Breast epithelium (tissue), 3 donors: ENCODE results near the gene PRLR.

Experiments used
- POLR2A ChIP-seq: fragments of 450-650 bp; IDR thresholded peaks from one replicate; pipeline ENCODE4 v1.6.1; 2016; ENCODE audit warnings: antibody characterized with exemption, mild to moderate bottlenecking, moderate library complexity
- POLR2AphosphoS5 ChIP-seq, 3 donors: sonication (generic); formaldehyde crosslinking; IDR thresholded peaks; one replicate each; pipeline ENCODE4 v1.6.1; 2017; ENCODE audit warnings: antibody characterized with exemption in 3 of 3
- TF ChIP-seq, protein P1 (sequence below), 3 donors: fragments of 450-650 bp; IDR thresholded peaks; one replicate each; pipeline ENCODE4 v1.5.1; 2016 to 2017; ENCODE audit warnings: antibody characterized with exemption in 3 of 3, mild to moderate bottlenecking in 3 of 3, moderate library complexity in 3 of 3

DNA sequence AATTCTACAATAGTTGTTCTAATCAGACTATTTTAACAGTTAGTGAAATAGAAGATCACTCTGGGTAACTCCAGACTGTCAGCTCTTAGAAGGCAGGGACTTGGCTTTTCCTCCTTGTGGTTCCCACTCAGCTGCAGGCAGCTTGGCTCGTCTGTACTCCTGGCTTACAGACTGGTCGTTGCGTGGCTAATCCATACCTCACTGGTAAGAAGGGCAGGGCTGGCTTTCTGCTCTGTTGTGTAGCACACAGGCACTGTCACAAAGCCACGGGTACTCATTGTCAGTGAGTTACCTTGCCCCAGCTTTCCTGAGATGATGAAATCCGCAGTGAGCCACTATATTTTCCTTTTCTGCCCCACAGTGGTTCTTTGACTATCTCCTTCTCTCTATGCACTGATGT is 1.8 kb upstream of the PRLR start:
- TF ChIP-seq, protein P1, sequence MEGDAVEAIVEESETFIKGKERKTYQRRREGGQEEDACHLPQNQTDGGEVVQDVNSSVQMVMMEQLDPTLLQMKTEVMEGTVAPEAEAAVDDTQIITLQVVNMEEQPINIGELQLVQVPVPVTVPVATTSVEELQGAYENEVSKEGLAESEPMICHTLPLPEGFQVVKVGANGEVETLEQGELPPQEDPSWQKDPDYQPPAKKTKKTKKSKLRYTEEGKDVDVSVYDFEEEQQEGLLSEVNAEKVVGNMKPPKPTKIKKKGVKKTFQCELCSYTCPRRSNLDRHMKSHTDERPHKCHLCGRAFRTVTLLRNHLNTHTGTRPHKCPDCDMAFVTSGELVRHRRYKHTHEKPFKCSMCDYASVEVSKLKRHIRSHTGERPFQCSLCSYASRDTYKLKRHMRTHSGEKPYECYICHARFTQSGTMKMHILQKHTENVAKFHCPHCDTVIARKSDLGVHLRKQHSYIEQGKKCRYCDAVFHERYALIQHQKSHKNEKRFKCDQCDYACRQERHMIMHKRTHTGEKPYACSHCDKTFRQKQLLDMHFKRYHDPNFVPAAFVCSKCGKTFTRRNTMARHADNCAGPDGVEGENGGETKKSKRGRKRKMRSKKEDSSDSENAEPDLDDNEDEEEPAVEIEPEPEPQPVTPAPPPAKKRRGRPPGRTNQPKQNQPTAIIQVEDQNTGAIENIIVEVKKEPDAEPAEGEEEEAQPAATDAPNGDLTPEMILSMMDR (IDR thresholded peaks at IDR 0.05): no peak
- no peak for TF ChIP-seq POLR2A
- TF ChIP-seq POLR2AphosphoS5 (IDR thresholded peaks at IDR 0.05): no peak
